GM19463 (cell line): Measurements from ENCODE around the gene TUBB1.

Experiments used
- ATAC-seq: cut with Tn5 transposase; IDR thresholded peaks from one replicate; pipeline ENCODE4 v1.9.1; 2021; ENCODE audit warnings: mild to moderate bottlenecking, moderate library complexity; ENCODE audit not compliant: unreplicated experiment

Gene TUBB1

DNA sequence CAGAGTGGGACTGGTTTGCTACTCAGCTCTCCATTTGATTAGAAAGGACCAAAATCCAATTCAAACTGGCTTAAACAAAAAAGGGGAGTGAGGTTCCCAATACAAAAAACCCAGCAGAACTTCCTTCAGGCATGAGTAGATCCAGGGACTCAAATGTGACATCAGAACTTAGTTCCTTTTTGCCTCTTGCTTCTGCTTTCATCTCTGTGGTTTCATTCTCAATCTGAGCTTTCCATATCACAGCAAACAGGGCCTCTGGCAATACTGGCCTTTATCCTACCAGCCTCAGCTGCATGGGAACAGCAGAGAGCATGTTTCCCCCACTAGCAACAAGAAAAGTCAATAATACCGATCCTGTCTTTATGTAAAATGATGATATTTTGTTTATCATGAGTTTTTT is 52.0 kb downstream of the TUBB1 start:
- no peak for ATAC-seq

DNA sequence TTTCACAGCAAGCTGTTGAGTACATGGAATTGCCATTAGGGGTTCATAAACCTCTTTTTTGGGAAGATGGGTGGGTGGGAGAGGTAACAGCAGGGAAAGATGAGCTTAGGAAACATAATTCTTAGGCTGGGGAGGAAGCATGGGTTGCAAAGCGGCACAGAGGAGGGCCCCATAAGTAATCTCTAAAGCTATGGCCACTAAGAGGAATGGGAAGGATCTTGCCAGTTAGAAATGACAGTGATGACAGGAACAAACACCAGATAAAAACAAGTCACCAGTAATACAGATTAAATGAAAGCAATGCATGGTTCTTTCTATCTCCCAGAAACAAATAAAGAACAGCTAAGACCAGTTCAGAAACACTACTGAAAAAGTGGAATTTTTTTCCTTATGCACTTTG is 54.4 kb downstream of the TUBB1 start:
- ATAC-seq, result no peak

DNA sequence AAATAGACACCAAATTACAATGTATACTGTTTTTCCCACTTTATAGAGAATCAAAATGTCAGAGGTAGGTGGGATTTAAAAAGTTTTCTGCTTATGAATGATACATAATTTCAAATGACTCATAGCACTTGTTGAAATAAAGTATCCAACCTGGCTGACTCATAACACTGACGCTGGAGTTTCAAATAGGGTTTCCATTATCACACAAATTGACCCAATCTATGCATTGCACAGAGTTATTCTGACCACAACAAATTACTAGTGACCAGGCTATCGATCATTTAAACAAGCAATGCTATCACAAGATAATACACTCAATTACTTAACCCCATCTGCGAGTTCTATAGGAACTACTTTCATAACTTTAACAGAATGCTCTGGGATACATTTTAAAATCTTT is 55.2 kb downstream of the TUBB1 start:
- no peak for ATAC-seq

DNA sequence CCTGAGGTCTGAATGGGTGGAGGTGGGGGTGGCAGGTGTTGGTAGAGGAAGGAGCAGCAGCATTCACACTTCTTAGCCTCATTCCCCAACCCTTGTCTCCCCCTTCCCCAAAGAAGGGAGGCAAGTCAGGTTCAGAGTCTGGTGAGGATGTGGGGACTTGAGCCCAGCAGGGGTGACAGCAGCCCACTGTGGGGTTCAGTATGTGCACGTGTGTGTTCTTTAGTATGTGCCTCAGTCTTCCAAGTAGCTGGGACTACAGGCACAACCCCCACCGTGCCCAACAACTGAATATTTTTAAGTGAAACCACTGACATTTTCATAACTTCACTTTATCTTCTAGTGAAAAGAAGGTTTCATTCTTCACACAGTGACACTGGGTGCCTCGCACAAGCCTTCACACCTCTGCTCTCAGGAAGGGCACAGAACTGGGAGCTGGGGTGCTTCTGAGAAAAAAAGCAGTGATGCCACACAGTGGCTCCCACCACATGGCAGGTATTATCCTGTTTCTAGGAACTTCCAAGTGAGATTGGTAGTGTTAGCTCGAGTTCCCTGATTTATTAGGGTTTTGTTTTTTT is 56.8 kb downstream of the TUBB1 start:
- no peak for ATAC-seq
